Thyroid gland (tissue), 4 donors: Measurements from ENCODE around the gene IRF7. TPM values are rescaled to one million over a fixed set of nuclear protein-coding genes. Genes with fewer than 3 reads are reported as not detected.

ENCODE experiments used
- DNase-seq, 2 donors: peaks; one replicate each; pipeline ENCODE4 v3.0.0-alpha.2; 2019
- H3K27ac ChIP-seq, 3 donors: fragments of 200-600 bp; sonication (generic); 1 replicate in 2 of 3; 2 replicates in 1 of 3; pipeline ENCODE4 v1.5.1; 2016 to 2019; ENCODE audit warnings: mild to moderate bottlenecking in 1 of 3, moderate library complexity in 1 of 3
- H3K27me3 ChIP-seq: fragments of 200-600 bp; sonication (generic); one replicate; pipeline ENCODE4 v1.5.1; 2019
- H3K36me3 ChIP-seq, 2 donors: fragments of 200-600 bp; sonication (generic); one replicate each; pipeline ENCODE4 v1.5.1; 2016 to 2019
- H3K4me1 ChIP-seq, 2 donors: fragments of 200-600 bp; sonication (generic); one replicate each; pipeline ENCODE4 v1.5.1; 2017 to 2019
- H3K4me3 ChIP-seq, 3 donors: fragments of 200-600 bp; sonication (generic); replicated peaks in 1 of 3; 1 replicate in 2 of 3; 2 replicates in 1 of 3; pipeline ENCODE4 v1.5.1; 2016; ENCODE audit warnings: mild to moderate bottlenecking in 1 of 3
- H3K9me3 ChIP-seq: fragments of 200-600 bp; sonication (generic); one replicate; pipeline ENCODE4 v1.5.1; 2017
- POLR2A ChIP-seq, 2 donors: fragments of 450-650 bp; IDR thresholded peaks; one replicate each; pipeline ENCODE4 v1.6.1; 2017; ENCODE audit warnings: antibody characterized with exemption in 2 of 2, mild to moderate bottlenecking in 2 of 2, moderate library complexity in 1 of 2
- WGBS, 2 donors: methylation state at CpG; one replicate each; pipeline ENCODE4 v1.1.5; 2017; 5-methylcytosine and 5-hydroxymethylcytosine counted together
- intact Hi-C: fragments of 100-400 bp; cut with DNase I; formaldehyde crosslinking; loops from one replicate; pipeline ENCODE4 v1.15.1; 2023
- total RNA-seq, 4 donors: library from RNA; depleted of rRNA; stranded (reverse); fragments of >200 nt; gene quantifications; one replicate each; pipeline ENCODE4 v1.2.3, GENCODE V29; 2016
- TF ChIP-seq, protein P1 (sequence below), 6 experiments: fragments of 200-600 bp in 3 of 6; fragments of 450-650 bp in 3 of 6; sonication (generic) in 3 of 6; IDR thresholded peaks; one replicate each; pipeline ENCODE4 v1.5.1; 2016 to 2019; ENCODE audit warnings: antibody characterized with exemption in 6 of 6, mild to moderate bottlenecking in 2 of 6, inconsistent platforms in 1 of 6, moderate library complexity in 1 of 6

The IRF7 gene
- total RNA-seq, 4 donors from 2014 or later, result 15.4 to 42.4 (median 29.1) TPM

DNA sequence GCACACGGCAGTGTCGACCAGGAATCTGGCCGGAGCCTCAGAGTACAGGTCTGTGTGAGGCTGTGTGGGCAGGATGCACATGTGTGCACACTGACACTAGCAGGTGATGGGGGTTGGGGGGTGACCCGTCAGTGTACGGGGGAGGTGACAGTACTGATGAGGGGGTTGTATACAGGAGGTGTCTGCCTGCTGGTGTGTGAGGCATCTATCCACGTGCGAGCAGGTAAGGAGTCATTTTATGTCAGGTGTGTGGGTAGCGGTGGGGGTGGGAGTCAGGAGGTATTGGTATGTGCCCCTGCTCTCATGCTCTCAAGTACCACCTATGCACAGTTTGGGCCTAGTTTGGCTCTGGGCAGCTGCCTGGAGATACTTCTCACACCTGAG lies 44.0 kb downstream of the IRF7 start:
- peaks cover 40 to 47% of the 10 kb centered on the region in 2 donors for H3K4me1 ChIP-seq
- no peak overlapping the region for H3K4me3 ChIP-seq
- 65 to 79% methylated on average over 8 of the region's 8 CpGs for WGBS, 2 donors
- H3K27me3 ChIP-seq, result no peaks in the 10 kb centered on the region
- H3K27ac ChIP-seq, result no peak overlapping the region
- DNase-seq, result no peak
- H3K36me3 ChIP-seq, result no peaks in the 10 kb centered on the region
- no peak for TF ChIP-seq POLR2A (IDR thresholded peaks at IDR 0.05)
- TF ChIP-seq, protein P1, sequence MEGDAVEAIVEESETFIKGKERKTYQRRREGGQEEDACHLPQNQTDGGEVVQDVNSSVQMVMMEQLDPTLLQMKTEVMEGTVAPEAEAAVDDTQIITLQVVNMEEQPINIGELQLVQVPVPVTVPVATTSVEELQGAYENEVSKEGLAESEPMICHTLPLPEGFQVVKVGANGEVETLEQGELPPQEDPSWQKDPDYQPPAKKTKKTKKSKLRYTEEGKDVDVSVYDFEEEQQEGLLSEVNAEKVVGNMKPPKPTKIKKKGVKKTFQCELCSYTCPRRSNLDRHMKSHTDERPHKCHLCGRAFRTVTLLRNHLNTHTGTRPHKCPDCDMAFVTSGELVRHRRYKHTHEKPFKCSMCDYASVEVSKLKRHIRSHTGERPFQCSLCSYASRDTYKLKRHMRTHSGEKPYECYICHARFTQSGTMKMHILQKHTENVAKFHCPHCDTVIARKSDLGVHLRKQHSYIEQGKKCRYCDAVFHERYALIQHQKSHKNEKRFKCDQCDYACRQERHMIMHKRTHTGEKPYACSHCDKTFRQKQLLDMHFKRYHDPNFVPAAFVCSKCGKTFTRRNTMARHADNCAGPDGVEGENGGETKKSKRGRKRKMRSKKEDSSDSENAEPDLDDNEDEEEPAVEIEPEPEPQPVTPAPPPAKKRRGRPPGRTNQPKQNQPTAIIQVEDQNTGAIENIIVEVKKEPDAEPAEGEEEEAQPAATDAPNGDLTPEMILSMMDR (IDR thresholded peaks at IDR 0.05), result no peak
- intact Hi-C loops, result no loop called here
- no peaks in the 10 kb centered on the region for H3K9me3 ChIP-seq

DNA sequence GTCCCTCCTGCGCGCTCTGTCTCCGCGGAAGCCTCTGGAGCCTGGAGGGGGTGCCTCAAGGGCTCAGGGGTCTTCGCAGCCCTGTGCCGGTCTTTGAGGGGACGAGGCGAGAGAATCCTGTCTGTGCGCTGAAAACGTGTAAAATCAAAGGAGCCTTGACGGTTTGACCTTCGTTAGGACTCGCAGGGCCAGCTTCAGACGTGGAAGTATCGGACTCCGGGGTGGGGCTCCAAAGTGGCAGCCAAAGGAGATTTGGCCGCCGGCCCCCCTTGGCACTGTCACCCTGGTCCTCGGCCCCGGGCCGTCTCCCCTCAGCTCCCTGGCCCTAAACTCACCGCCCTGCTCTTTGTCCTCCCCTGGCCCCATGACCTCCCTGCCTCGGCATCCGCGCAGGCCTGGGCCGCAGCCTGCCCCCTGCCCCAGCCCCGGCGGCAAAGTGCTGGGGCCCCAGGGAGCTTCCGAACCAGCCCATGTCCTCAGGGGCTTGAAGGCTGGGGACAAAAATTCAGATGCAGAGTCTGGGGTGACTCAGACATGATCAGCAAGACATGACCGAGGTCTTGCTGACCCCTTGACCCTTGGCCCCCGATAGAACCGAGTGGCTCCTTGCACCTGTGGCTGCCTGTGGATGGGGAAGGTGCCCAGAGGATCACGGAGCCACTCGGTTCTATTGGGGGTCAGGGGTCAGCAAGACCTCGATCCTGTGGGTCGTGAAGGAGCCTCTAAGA lies 46.4 kb downstream of the IRF7 start:
- H3K9me3 ChIP-seq, result no peaks in the 10 kb centered on the region
- no peaks in the 10 kb centered on the region for H3K36me3 ChIP-seq
- H3K27ac ChIP-seq, result peak overlapping the region in 1 of 3 donors; percentile 46
- WGBS, 2 donors, result 60 to 67% methylated on average over 18 to 34 of the region's 36 CpGs
- TF ChIP-seq POLR2A (IDR thresholded peaks at IDR 0.05), result no peak
- TF ChIP-seq, protein P1 (IDR thresholded peaks at IDR 0.05), result no peak
- peak overlapping the region in 2 of 3 donors; percentile 42 to 69 for H3K4me3 ChIP-seq
- DNase-seq, result no peak
- peaks cover 28 to 36% of the 10 kb centered on the region in 2 donors for H3K4me1 ChIP-seq
- intact Hi-C loops, result no loop called here
- no peaks in the 10 kb centered on the region for H3K27me3 ChIP-seq

DNA sequence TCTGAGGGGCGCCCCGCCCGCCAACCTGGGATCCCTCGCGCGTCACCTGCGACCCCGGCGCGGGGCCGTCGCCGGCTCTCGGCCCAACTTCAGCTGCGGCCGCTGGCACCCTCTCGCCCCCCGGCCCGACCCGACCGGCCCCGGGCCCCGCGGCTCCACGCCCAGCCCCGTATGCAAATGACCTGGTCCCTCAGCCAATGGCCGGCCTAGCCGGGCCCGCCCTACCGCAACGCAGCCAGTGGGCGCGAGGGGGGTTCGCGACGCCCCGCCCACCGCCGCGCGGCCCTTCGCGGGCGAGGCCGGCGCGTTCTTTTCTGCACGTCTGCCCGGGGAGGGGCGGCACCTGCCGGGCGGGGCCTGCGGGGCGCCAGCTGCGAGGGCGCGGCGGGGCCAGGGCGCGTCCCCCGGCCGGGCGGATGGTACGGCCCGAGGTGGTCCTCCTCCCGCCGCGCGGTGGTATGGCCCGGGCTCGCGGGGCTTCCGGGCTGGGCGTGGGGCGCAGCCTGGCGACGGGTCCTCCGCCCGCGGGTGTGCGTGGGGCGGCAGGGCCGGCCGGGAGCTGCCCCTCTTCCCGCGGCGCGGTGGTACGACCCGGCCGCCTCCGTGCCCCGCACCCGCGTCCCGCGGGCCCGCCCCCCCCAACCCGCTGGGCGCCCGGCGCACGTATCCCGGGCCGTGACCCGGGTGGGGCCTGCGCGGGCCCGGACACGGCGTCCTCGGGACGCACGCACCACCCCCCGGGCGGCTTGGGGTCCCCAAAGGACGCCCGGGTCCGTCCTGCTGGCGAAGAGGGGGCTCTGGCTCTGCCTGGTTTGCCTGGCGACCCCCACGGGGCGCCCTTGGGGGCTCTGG lies 47.2 kb downstream of the IRF7 start:
- H3K27ac ChIP-seq, result peak overlapping the region in 2 of 3 donors; percentile 17 to 46
- peaks cover 24 to 34% of the 10 kb centered on the region in 2 donors for H3K4me1 ChIP-seq
- H3K27me3 ChIP-seq, result no peaks in the 10 kb centered on the region
- DNase-seq, result peak; percentile 95 to 96
- H3K4me3 ChIP-seq, result peak overlapping the region; percentile 21 to 69 (median 42)
- WGBS, 2 donors, result 0% methylated on average over 6 of the region's 123 CpGs; no CpG with 5 or more reads in 1 of the 2 donors
- peak in 1 of 2 donors; percentile 49 for TF ChIP-seq POLR2A (IDR thresholded peaks at IDR 0.05)
- TF ChIP-seq, protein P1 (IDR thresholded peaks at IDR 0.05), result peak in 1 of 6 experiments; percentile 8
- no peaks in the 10 kb centered on the region for H3K9me3 ChIP-seq
- no peaks in the 10 kb centered on the region for H3K36me3 ChIP-seq
- intact Hi-C loops, result no loop called here

DNA sequence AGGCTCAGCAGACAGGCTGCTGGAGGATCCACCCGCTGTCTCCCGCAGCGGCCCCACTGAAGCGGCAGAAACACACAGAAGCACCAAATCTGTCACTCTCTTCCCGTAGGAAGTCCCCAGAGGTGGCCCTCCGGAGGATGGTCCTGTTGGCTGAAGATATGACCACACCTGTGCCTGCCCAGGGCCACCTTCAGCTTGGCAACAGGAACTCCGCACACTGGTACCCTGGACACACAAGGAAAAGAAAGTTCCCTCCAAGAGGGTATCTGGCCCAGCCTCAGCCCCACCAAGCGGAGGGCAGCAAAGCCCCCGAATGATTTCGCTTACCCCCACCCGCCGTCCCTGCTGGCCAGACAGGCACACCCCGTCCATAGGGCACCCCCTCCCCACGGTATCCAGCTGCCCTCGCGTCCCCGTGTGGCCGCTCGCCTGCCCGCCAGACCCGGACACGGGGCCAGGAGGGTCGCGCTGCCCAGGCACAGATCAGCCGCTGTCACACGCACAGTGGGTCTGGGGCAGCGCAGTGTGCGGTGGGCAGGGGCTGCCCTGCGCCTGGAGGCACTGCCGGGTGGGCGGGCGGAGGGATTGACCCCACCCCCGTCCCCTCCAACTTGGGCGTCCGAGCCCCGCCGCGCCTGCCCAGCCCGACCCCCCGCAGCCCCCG lies 48.0 kb downstream of the IRF7 start:
- H3K4me1 ChIP-seq, result peaks cover 16 to 26% of the 10 kb centered on the region in 2 donors
- intact Hi-C loops, result no loop called here
- peak overlapping the region in 2 of 3 donors; percentile 17 to 28 for H3K27ac ChIP-seq
- H3K4me3 ChIP-seq, result peak overlapping the region in 2 of 3 donors; percentile 21 to 69
- H3K36me3 ChIP-seq, result no peaks in the 10 kb centered on the region
- no peaks in the 10 kb centered on the region for H3K9me3 ChIP-seq
- TF ChIP-seq POLR2A (IDR thresholded peaks at IDR 0.05), result no peak
- TF ChIP-seq, protein P1 (IDR thresholded peaks at IDR 0.05), result no peak
- DNase-seq, result no peak
- 76 to 85% methylated on average over 7 of the region's 41 CpGs for WGBS, 2 donors
- H3K27me3 ChIP-seq, result no peaks in the 10 kb centered on the region
